NCI-H524 treated with DMSO at 0.1 percent for 48 hours (cell line): ENCODE data around the gene LETM1.

Source experiments
- DNase-seq: peaks from one replicate; lab custom pipeline; 2025; lab: John Stamatoyannopoulos, UW

LETM1 gene

DNA sequence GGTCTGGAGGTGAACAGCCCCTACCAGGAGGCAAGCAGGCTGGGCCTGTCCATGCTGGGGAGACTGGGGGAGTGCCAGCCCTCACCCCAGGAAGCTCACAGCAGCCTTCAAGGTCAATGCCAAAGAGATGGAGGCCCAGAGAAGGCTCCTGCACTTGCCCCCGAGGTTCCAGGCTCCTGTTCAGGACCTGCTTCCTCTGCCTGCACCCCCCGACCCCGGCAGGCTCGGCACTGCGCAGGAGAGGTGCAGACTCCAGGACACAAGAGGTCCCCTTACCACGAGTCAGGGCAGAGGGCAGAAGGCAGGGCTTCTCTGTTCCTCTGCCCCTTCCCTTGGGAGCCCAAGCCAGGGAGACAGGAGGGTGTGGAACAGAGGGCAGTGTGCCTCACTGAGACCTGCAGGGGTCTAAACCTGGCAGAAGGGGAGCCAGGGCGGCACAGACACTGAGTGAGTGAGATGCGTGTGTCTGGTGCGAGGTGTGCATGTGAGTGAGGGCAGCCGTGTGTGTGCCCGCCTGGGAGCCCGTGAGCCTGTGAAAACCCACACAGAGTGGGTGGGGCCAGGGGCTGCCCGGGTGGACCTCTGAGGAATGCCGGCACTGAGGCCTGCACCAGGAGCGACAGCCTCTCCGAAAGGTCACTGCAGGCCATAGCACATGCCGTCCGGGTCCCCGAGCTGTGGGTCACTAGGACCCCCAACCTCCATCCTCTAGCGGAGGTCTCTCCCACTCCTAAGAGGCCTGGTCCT is 93.5 kb downstream of the LETM1 start:
- DNase-seq: no peak
